K562 (cell line): ENCODE measurements around the gene S100A6. TPM values are rescaled to one million over a fixed set of nuclear protein-coding genes. Genes with fewer than 3 reads are reported as not detected.
A peak's percentile ranks its signal among the peaks of the same experiment; 100 is the strongest.

Experiments
- CBFA2T2 ChIP-seq: fragments of 450-650 bp; conservative IDR thresholded peaks from 2 replicates; pipeline ENCODE4 v1.6.1; 2017; ENCODE audit warnings: mild to moderate bottlenecking
- CXXC5 ChIP-seq: fragments of 250-450 bp; sonication (Bioruptor Pico); IDR thresholded peaks from 2 replicates; pipeline ENCODE4 v1.8.0; 2022; ENCODE audit warnings: inconsistent platforms, mild to moderate bottlenecking, moderate library complexity
- GATAD2A ChIP-seq: fragments of 450-650 bp; IDR thresholded peaks from 2 replicates; pipeline ENCODE4 v1.6.1; 2017
- GMEB1 ChIP-seq: fragments of 250-450 bp; sonication (Bioruptor Pico); IDR thresholded peaks from 2 replicates; pipeline ENCODE4 v1.4.0; 2020; ENCODE audit warnings: mild to moderate bottlenecking
- GTF3C2 ChIP-seq: IDR thresholded peaks from 3 replicates; pipeline ENCODE4 v1.6.1; 2011; ENCODE audit warnings: borderline replicate concordance, mild to moderate bottlenecking, moderate library complexity; ENCODE audit not compliant: insufficient read length; ENCODE audit errors: extremely low read depth
- HCFC1 ChIP-seq: IDR thresholded peaks from 2 replicates; pipeline ENCODE4 v1.6.1; 2012; ENCODE audit warnings: low read depth, low read length, improper control_type of control experiment
- JUN ChIP-seq, 2 experiments: sonication (generic) in 1 of 2; formaldehyde crosslinking in 1 of 2; IDR thresholded peaks; 2 replicates each; pipeline versions ENCODE4 v1.6.1 to v1.8.0; 2012 to 2022; ENCODE audit warnings: borderline replicate concordance in 2 of 2, mild to moderate bottlenecking in 2 of 2, improper control_type of control experiment in 1 of 2, low read depth in 1 of 2, low read length in 1 of 2, missing genetic modification reagents in 1 of 2
- KDM1A ChIP-seq, 2 experiments: fragments of 450-650 bp; IDR thresholded peaks; 2 replicates each; pipeline ENCODE4 v1.6.1; 2016; ENCODE audit warnings: mild to moderate bottlenecking in 2 of 2
- PBX2 ChIP-seq, 2 experiments: IDR thresholded peaks in 1 of 2; conservative IDR thresholded peaks in 1 of 2; 2 replicates each; pipeline ENCODE4 v1.6.1; 2016; ENCODE audit warnings: low read depth in 2 of 2, mild to moderate bottlenecking in 1 of 2, missing compliant biosample characterization in 1 of 2, missing genetic modification characterization in 1 of 2, moderate library complexity in 1 of 2
- SMARCE1 ChIP-seq: fragments of 450-650 bp; IDR thresholded peaks from 2 replicates; pipeline ENCODE4 v1.7.1; 2016; ENCODE audit warnings: mild to moderate bottlenecking
- TBP ChIP-seq: optimal IDR thresholded peaks from 2 replicates; pipeline ENCODE3; 2011; ENCODE audit warnings: low read depth, low read length, improper control_type of control experiment
- TSHZ1 ChIP-seq: fragments of 250-450 bp; sonication (Bioruptor Pico); IDR thresholded peaks from 2 replicates; pipeline ENCODE4 v1.4.0; 2020; ENCODE audit warnings: mild to moderate bottlenecking, moderate library complexity
- USF2 ChIP-seq: sonication (generic); formaldehyde crosslinking; IDR thresholded peaks from 2 replicates; pipeline ENCODE4 v1.5.0; 2020; ENCODE audit warnings: missing genetic modification reagents
- ZNF668 ChIP-seq: fragments of 250-450 bp; sonication (Bioruptor Pico); IDR thresholded peaks from 2 replicates; pipeline ENCODE4 v1.8.0; 2022; ENCODE audit warnings: mild to moderate bottlenecking, inconsistent platforms
- polyA plus RNA-seq, 8 experiments: library from polyadenylated mRNA; depleted of rRNA in 4 of 8; stranded (reverse) in 5 of 8; unstranded in 3 of 8; fragments of >200 nt; fragmentation: Nextera tagmentation in 2 of 8; fragmentation: Illumina TruSeq in 1 of 8; extraction: Ambion mirVana in 2 of 8; extraction: Trizol in 1 of 8; gene quantifications; 2 replicates each; pipeline versions ENCODE4 v1.2.1 to v1.2.3, GENCODE V29; 2011 to 2014; ENCODE audit warnings: inconsistent platforms in 1 of 8, missing spikeins in 1 of 8
- total RNA-seq, 7 experiments: library from RNA; depleted of rRNA in 6 of 7; stranded (reverse); fragments of >200 nt in 6 of 7; fragmentation: Illumina TruSeq in 2 of 7; extraction: Trizol in 2 of 7; gene quantifications; 2 replicates each; pipeline versions ENCODE4 v1.2.1 to v1.2.3, GENCODE V29; 2011 to 2021; ENCODE audit warnings: low replicate concordance in 1 of 7

The S100A6 gene
- total and polyA plus RNA-seq, 9 of the 15 experiments (the other 6 are each of a cell fraction or from before 2014, with no cell fraction given) = 9.8 to 66.5 (median 23.2) TPM

GRCh38 chr1:153538315-153538821 is 2.6 kb upstream of the S100A6 start (continued):
- TF ChIP-seq JUN (IDR thresholded peaks at IDR 0.05; ENCODE audit: borderline replicate concordance, low read depth, low read length) (no peak), JUN (CRISPR knock-in tag; IDR thresholded peaks at IDR 0.05; ENCODE audit: borderline replicate concordance) (no peak), USF2 (peak; percentile 86), CXXC5 (CRISPR knock-in tag) (peak; percentile 42), HCFC1 (no peak), SMARCE1 (0 out of 2 replicates have a peak, but pooled peaks have one; percentile 18), TBP (peak; percentile 38), ZNF668 (CRISPR knock-in tag) (no peak), PBX2 (CRISPR knock-in tag; IDR thresholded peaks at IDR 0.05; ENCODE audit: low read depth) (no peak), PBX2 (tag; conservative IDR thresholded peaks at IDR 0.05; ENCODE audit: low read depth) (peak; percentile 47), CBFA2T2 (peak; percentile 89), GATAD2A (no peak), GMEB1 (CRISPR knock-in tag) (no peak), TSHZ1 (CRISPR knock-in tag) (0 out of 2 replicates have a peak, but pooled peaks have one; percentile 62), GTF3C2 (no peak), KDM1A (IDR thresholded peaks at IDR 0.05) (peak; percentile 17 to 32; a peak in 2 of 4 replicates)
